ENCODE data around the gene DCST2.

DNA sequence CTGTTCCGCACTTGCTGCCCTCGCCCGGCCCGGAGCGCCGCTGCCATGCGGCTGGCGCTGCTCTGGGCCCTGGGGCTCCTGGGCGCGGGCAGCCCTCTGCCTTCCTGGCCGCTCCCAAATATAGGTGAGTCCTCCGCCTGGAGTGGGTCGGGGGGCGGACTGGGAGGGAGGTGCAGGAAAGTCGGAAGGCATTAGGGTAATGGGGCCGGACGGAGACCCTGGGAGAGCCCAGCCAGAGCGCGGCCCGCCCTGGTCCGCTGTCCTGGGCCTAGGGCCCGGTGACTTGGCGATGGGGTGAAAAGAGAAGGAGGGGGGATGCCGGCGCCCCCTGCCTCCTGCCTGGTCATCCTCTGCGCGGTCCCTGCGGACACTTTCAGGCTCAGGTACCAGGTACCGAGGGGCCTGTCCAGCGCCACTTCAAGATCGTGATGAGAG lies 17.8 kb upstream of the DCST2 start:
- TF ChIP-seq, protein P1, sequence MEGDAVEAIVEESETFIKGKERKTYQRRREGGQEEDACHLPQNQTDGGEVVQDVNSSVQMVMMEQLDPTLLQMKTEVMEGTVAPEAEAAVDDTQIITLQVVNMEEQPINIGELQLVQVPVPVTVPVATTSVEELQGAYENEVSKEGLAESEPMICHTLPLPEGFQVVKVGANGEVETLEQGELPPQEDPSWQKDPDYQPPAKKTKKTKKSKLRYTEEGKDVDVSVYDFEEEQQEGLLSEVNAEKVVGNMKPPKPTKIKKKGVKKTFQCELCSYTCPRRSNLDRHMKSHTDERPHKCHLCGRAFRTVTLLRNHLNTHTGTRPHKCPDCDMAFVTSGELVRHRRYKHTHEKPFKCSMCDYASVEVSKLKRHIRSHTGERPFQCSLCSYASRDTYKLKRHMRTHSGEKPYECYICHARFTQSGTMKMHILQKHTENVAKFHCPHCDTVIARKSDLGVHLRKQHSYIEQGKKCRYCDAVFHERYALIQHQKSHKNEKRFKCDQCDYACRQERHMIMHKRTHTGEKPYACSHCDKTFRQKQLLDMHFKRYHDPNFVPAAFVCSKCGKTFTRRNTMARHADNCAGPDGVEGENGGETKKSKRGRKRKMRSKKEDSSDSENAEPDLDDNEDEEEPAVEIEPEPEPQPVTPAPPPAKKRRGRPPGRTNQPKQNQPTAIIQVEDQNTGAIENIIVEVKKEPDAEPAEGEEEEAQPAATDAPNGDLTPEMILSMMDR (IDR thresholded peaks at IDR 0.05) = no peak
- TF ChIP-seq EP300 (IDR thresholded peaks at IDR 0.05) = no peak
- TF ChIP-seq POLR2A (IDR thresholded peaks at IDR 0.05) = no peak

Data from sigmoid colon (tissue), 4 donors.